HUDEP-2 (cell line): Measurements from ENCODE around the gene AKAP9.
"Not testable (repeated sequence)": the region's sequence is repeated elsewhere in the genome, so short reads cannot be mapped to it uniquely, and the experiment has no call there.

Experiments
- DNase-seq, 76 experiments: peaks; one replicate each; lab custom pipeline; 2025; ENCODE audit not compliant: unreplicated experiment in 76 of 76; lab: John Stamatoyannopoulos, UW

AKAP9 gene

GRCh38 chr7:92053312-92053711 lies 112.7 kb downstream of the AKAP9 start:
- no peak for DNase-seq

GRCh38 chr7:92056286-92056685 lies 115.6 kb downstream of the AKAP9 start:
- DNase-seq: no peak

GRCh38 chr7:92057375-92057774 lies 116.7 kb downstream of the AKAP9 start:
- no peak for DNase-seq

- no peak for DNase-seq
Measured at GRCh38 chr7:92058040-92058439, 117.4 kb downstream of the AKAP9 start.

DNA sequence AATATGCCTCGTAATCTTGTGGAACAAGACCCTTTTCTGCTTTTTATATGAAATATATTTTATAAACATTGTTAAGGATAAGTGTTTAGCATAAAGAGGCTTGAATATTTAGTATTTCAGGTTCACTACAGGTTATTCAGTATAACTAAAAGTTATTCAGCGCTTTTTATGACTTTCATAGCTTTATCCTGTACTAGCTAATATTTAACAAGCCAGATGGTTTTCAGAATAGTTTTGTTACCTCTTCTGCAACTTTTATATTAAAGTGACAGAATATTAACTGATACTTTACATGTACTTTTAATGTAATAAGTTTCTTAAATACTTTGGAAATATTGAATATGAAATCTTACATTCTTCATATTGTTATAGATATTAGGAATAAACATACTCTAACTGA lies 118.2 kb downstream of the AKAP9 start:
- DNase-seq: no peak

GRCh38 chr7:92061154-92061553 lies 120.5 kb downstream of the AKAP9 start:
- no peak for DNase-seq

- no peak for DNase-seq
Measured at GRCh38 chr7:92064438-92065029, 123.9 kb downstream of the AKAP9 start.

DNA sequence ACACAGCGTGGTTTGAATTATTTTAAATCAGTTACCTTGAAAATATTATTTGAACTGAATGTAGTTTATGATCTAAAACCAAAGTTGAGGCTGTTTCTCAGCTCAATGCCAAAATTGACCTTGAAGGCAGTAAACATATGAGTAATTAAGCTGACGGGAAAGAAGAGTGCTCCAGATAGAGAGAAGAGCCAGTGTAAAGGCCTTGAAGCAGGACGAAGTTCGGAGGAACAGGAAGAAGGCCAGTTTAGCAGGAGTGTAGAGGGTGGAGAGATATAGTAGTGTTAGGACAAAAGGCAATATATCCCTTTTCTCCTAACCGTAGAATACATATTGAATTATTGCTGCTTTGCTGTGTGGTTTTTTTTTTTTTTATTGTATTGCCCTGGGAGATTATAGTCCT lies 130.4 kb downstream of the AKAP9 start:
- DNase-seq: no peak

GRCh38 chr7:92072121-92072520 lies 131.5 kb downstream of the AKAP9 start:
- DNase-seq: peak in 6 of 76 experiments; percentile 2 to 25 (median 5)

GRCh38 chr7:92072708-92073107 lies 132.0 kb downstream of the AKAP9 start:
- no peak for DNase-seq

DNA sequence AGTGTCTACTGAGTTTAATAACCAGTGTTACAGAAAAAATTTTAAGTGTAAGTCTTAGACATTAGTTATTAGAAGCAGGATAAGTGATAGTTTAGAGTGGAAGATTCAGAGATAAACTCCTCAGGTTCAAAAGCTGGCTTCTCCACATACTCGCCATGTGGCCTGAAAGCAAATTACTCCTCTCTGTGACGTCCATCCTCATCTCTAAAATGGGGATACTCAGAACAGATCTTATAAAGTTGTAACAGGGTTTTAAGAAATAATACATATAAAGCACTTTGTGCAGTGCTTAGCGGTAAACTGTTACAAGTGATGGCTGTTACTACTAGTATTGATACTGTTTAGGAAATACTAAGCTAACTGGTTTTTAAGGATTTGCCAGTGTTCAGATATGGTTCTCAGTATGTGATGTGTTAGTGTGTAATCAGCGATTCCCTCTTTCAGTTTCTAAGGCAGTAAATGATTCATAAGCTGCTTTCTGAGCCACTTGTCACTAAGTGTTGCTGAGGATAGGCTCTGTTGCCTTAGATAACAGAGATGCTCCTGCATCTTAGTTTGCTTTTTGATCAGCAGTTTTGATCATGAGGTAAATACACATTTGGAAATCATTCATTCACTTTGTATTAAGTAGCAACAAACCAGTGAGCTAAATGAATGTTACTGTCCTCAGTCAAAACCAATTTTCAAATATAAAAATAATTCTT lies 134.9 kb downstream of the AKAP9 start:
- DNase-seq: no peak

DNA sequence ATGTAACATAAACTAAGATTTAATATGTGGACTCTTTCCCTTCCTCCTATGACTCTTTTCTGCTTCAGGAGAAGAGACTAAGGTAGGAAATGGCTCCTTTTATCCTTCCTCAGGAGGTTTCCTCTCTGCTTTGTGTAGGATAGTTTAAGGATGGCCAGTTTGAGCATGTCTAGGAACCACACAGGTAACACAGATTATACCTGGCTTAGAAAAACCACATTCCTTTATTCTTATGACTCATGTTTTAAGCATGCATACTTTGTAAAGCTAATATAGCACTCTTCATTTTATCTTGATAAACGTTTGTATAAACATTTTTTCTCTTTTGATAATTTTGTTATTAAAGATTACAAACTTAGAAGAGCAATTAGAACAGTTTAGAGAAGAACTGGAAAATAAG lies 135.8 kb downstream of the AKAP9 start:
- DNase-seq: no peak

DNA sequence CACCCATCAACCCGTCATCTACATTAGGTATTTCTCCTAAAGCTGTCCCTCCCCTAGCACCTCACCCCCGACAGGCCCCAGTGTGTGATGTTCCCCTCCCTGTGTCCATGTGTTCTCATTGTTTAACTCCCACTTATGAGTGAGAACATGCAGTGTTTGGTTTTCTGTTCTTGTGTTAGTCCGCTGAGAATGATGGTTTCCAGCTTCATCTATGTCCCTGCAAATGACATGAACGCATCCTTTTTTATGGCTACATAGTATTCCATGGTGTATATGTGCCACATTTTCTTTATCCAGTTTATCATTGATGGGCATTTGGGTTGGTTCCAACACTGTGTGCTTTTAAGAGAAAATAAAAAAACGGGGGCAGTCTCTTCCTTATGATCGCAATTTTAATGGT lies 143.3 kb downstream of the AKAP9 start:
- not testable (repeated sequence) for DNase-seq

GRCh38 chr7:92088266-92088665 lies 147.6 kb downstream of the AKAP9 start:
- no peak for DNase-seq

GRCh38 chr7:92092210-92092609 lies 151.5 kb downstream of the AKAP9 start:
- DNase-seq: no peak

DNA sequence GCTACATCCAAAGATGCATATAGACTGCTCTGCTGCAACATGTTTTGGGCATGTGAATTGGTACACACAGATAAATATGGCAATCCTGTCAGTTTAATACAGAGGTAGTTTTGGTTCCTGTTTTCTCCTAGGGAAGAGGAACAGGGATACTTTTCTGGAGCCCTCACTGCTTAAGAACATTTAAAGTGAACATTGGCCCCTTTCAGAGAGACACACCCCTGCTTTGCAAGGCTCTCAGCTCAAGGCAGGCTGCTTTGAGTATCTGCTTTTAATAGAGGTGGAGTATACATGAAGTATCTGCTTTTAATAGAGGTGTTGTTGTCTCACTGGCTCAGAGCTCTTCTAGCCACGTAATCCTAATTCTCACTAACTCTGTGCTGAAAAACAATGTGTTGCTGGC lies 154.7 kb downstream of the AKAP9 start:
- DNase-seq: no peak

DNA sequence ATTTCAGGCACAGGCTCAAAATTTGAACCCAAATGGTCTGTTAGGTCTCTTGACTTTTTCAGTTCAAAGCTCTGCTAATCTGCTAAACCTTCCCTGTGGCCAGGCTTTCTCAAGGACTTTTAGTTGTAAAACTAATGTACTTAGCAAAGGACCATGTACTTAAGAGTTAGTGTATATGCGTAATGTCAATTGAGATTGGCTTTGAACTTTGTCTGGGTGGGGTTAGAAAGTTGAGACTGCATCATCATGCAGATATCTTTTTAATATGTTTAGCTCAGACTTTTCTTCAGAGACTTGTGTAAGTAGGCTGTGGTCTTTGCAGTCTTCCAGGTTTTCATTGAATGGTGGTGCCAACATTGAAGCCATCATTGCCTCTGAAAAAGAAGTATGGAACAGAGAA lies 159.9 kb downstream of the AKAP9 start:
- no peak for DNase-seq

DNA sequence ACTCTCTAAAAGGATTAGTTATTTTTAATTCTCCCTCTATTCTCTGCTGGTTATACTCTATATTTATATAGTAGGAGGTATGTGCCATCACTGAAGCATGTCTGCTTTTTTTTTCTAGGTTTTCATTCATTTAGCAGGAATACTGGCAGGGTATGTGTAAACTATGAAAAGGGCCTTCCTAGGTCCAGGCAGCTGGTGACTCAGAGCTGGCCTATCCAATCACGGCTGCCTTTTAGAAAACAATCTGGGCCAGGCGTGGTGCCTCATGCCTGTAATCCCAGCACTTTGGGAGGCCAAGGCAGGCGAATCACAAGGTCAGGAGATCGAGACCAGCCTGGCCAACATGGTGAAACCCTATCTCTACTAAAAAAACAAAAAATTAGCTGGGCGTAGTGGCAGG lies 162.2 kb downstream of the AKAP9 start:
- DNase-seq: not testable (repeated sequence)

DNA sequence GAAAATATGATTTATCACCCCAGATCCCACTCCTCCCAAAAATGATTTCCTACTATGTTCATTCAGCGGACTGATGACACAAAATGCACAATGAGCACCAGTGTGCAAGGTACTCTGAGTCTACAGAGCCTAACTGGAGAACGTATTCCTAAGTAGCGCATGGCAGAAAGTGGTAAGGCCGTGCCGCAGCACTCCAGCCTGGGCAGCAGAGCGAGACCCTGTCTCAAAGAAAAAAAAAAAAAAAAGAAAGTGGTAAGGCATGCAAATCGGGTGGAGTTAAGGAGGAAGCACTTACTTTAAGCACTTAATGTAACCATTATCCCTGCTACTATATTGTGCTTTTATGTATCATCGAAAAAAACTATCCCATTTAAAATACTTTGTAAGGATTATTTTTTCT lies 168.2 kb downstream of the AKAP9 start:
- DNase-seq: no peak

DNA sequence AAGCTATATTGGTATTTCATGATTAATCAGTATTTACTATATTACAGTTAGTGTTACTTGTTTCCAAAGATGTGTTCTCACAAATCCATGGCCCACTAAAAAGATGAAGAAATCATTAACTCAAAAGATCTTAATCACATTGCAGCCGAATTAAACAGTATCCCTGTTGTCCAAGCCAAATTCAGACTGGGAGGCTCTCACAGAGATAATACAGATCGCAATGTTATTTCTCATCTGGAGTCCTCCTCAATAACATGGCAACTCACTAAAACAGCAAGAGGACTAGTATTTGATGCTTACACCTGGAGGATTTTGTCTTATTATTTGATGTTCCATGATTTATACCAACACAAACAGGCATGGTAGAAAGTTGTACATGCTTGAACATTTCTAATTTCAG lies 170.2 kb downstream of the AKAP9 start:
- DNase-seq: no peak

GRCh38 chr7:92115821-92116220 lies 175.2 kb downstream of the AKAP9 start:
- DNase-seq: no peak

- DNase-seq: no peak
Measured at GRCh38 chr7:92116949-92117348, 176.3 kb downstream of the AKAP9 start.
